CD14-positive monocyte (primary cell): Measurements from ENCODE around the gene ARL17B. TPM values are rescaled to one million over a fixed set of nuclear protein-coding genes. Genes with fewer than 3 reads are reported as not detected.
"Not testable (repeated sequence)": the region's sequence is repeated elsewhere in the genome, so short reads cannot be mapped to it uniquely, and the experiment has no call there.

ENCODE experiments used
- DNase-seq, 3 donors: peaks; one replicate each; pipeline ENCODE4 v3.0.0-alpha.2; 2011 to 2022
- H2AFZ ChIP-seq: 2 replicates; pipeline ENCODE4 v1.6.0; 2012; ENCODE audit warnings: mild to moderate bottlenecking, low read depth, low read length, inconsistent platforms; ENCODE audit not compliant: insufficient read depth, poor library complexity, severe bottlenecking
- H3K27ac ChIP-seq, 2 donors: 1 replicate in 1 of 2; 2 replicates in 1 of 2; pipeline ENCODE4 v1.5.1; 2012 to 2013; ENCODE audit warnings: low read length in 2 of 2, control low read depth in 1 of 2, inconsistent platforms in 1 of 2, low read depth in 1 of 2, mild to moderate bottlenecking in 1 of 2
- H3K27me3 ChIP-seq, 2 donors: one replicate each; pipeline versions ENCODE4 v1.6.0 to v1.6.1; 2011 to 2013; ENCODE audit warnings: low read length in 2 of 2; ENCODE audit not compliant: control insufficient read depth in 2 of 2, insufficient read depth in 2 of 2
- H3K36me3 ChIP-seq, 2 donors: replicated peaks in 1 of 2; 1 replicate in 1 of 2; 2 replicates in 1 of 2; pipeline versions ENCODE4 v1.5.1 to v1.6.1; 2012 to 2013; ENCODE audit warnings: low read length in 2 of 2, control low read depth in 1 of 2, inconsistent platforms in 1 of 2, mild to moderate bottlenecking in 1 of 2; ENCODE audit not compliant: insufficient read depth in 2 of 2, control insufficient read depth in 1 of 2
- H3K4me1 ChIP-seq, 2 donors: 1 replicate in 1 of 2; 2 replicates in 1 of 2; pipeline versions ENCODE4 v1.5.1 to v1.6.1; 2012 to 2013; ENCODE audit warnings: low read length in 2 of 2, control low read depth in 1 of 2, inconsistent platforms in 1 of 2, mild to moderate bottlenecking in 1 of 2, moderate library complexity in 1 of 2; ENCODE audit not compliant: insufficient read depth in 2 of 2, control insufficient read depth in 1 of 2
- H3K4me2 ChIP-seq: replicated peaks from 2 replicates; pipeline ENCODE3; 2012; ENCODE audit warnings: low read length, moderate library complexity, mild to moderate bottlenecking; ENCODE audit not compliant: poor library complexity, severe bottlenecking; ENCODE audit errors: extremely low read depth
- H3K4me3 ChIP-seq, 3 experiments: fragments of 200-600 bp in 1 of 3; sonication (generic) in 1 of 3; replicated peaks in 1 of 3; 1 replicate in 2 of 3; 2 replicates in 1 of 3; pipeline ENCODE4 v1.5.1; 2011 to 2013; ENCODE audit warnings: low read length in 3 of 3, mild to moderate bottlenecking in 3 of 3, control low read depth in 2 of 3, low read depth in 2 of 3, inconsistent platforms in 1 of 3, moderate library complexity in 1 of 3
- H3K79me2 ChIP-seq: 2 replicates; pipeline ENCODE4 v1.6.0; 2012; ENCODE audit warnings: mild to moderate bottlenecking, control low read depth, inconsistent platforms, low read length, moderate library complexity; ENCODE audit not compliant: insufficient read depth
- H3K9ac ChIP-seq: 2 replicates; pipeline ENCODE4 v1.6.0; 2017; ENCODE audit warnings: low read length, mild to moderate bottlenecking; ENCODE audit not compliant: insufficient read depth, poor library complexity, severe bottlenecking
- H3K9me3 ChIP-seq, 2 donors: replicated peaks in 1 of 2; 1 replicate in 1 of 2; 2 replicates in 1 of 2; pipeline versions ENCODE4 v1.5.1 to v1.6.1; 2012 to 2013; ENCODE audit warnings: low read length in 2 of 2, control low read depth in 1 of 2; ENCODE audit not compliant: control insufficient read depth in 1 of 2, insufficient read depth in 1 of 2
- H4K20me1 ChIP-seq: 2 replicates; pipeline ENCODE4 v1.6.0; 2012; ENCODE audit warnings: mild to moderate bottlenecking, low read length, control low read depth, moderate library complexity; ENCODE audit not compliant: insufficient read depth
- H3K27ac Mint-ChIP-seq, 7 donors: one replicate each; pipeline ENCODE4 v1.8.0; 2020; ENCODE audit warnings: mild to moderate bottlenecking in 7 of 7, mixed read lengths in 7 of 7, moderate library complexity in 6 of 7, inconsistent platforms in 2 of 7
- H3K27me3 Mint-ChIP-seq, 3 donors: one replicate each; pipeline ENCODE4 v1.8.0; 2021 to 2022; ENCODE audit warnings: low read depth in 3 of 3, mild to moderate bottlenecking in 3 of 3, mixed read lengths in 3 of 3, moderate library complexity in 3 of 3, inconsistent platforms in 1 of 3
- H3K36me3 Mint-ChIP-seq, 2 donors: one replicate each; pipeline ENCODE4 v1.8.0; 2020; ENCODE audit warnings: mixed read lengths in 2 of 2, inconsistent platforms in 1 of 2, mild to moderate bottlenecking in 1 of 2
- H3K4me1 Mint-ChIP-seq: one replicate; pipeline ENCODE4 v1.8.0; 2020; ENCODE audit warnings: mild to moderate bottlenecking, mixed read lengths
- H3K4me3 Mint-ChIP-seq, 2 donors: one replicate each; pipeline ENCODE4 v1.8.0; 2020; ENCODE audit warnings: mild to moderate bottlenecking in 2 of 2, mixed read lengths in 2 of 2, moderate library complexity in 1 of 2
- H3K9me3 Mint-ChIP-seq, 7 donors: one replicate each; pipeline ENCODE4 v1.8.0; 2020 to 2022; ENCODE audit warnings: mixed read lengths in 7 of 7, mild to moderate bottlenecking in 6 of 7, moderate library complexity in 6 of 7, inconsistent platforms in 2 of 7
- WGBS: methylation state at CpG from one replicate; pipeline ENCODE4 v1.1.5; 2013; ENCODE audit warnings: missing lambda C conversion rate; ENCODE audit not compliant: insufficient coverage; 5-methylcytosine and 5-hydroxymethylcytosine counted together
- intact Hi-C, 2 donors: fragments of 100-400 bp; cut with micrococcal nuclease; formaldehyde crosslinking; loops; one replicate each; pipeline versions ENCODE4 v1.15.0 to v1.15.1; 2023
- polyA plus RNA-seq, 3 donors: library from polyadenylated mRNA; depleted of rRNA in 1 of 3; unstranded in 2 of 3; stranded (reverse) in 1 of 3; fragments of 300-500 nt in 2 of 3; fragments of >200 nt in 1 of 3; fragmentation: Illumina TruSeq in 2 of 3; gene quantifications; 1 replicate in 2 of 3; 2 replicates in 1 of 3; pipeline ENCODE4 v1.2.3, GENCODE V29; 2012 to 2021

Gene ARL17B
- polyA plus RNA-seq, 3 donors, result 12.0 to 14.3 (median 13.6) TPM

DNA sequence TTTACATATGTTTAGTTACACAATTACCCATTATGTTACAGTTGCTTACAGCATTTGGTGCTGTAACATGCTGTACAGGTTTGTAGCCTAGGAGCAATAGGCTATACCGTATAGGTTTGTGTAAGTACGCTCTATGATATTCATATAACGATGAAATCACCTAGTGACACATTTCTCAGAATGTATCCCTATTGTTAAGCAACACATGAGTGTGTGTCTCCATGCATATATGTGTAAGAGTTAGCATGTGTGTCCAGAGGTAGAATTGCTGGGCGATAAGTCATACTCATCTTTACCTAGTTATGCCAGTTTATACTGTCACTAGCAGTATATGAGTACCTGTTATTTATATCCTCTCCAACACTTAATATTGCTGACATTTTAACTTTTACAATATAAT, 21.6 kb upstream of the ARL17B start:
- DNase-seq, H3K9ac ChIP-seq, H3K27me3 Mint-ChIP-seq, H3K27ac ChIP-seq, H3K9me3 Mint-ChIP-seq, H4K20me1 ChIP-seq, H3K4me2 ChIP-seq, intact Hi-C loops, H3K4me1 Mint-ChIP-seq, H3K79me2 ChIP-seq, H2AFZ ChIP-seq, H3K36me3 Mint-ChIP-seq, H3K27ac Mint-ChIP-seq, H3K4me3 Mint-ChIP-seq, H3K9me3 ChIP-seq, H3K4me1 ChIP-seq, H3K27me3 ChIP-seq, H3K36me3 ChIP-seq, H3K4me3 ChIP-seq: not testable (repeated sequence)
- no CpG with 5 or more reads among the region's 4 CpGs for WGBS

- H3K27ac ChIP-seq, H3K9ac ChIP-seq, H3K27me3 ChIP-seq, H3K4me1 Mint-ChIP-seq, H4K20me1 ChIP-seq, DNase-seq, H3K27me3 Mint-ChIP-seq, H3K79me2 ChIP-seq, H3K9me3 Mint-ChIP-seq, H3K4me3 Mint-ChIP-seq, H3K9me3 ChIP-seq, H3K36me3 ChIP-seq, H3K27ac Mint-ChIP-seq, H3K4me1 ChIP-seq, H3K4me3 ChIP-seq, H2AFZ ChIP-seq, H3K4me2 ChIP-seq, H3K36me3 Mint-ChIP-seq, intact Hi-C loops: not testable (repeated sequence)
- WGBS, result no CpG with 5 or more reads among the region's 7 CpGs
Observed at GRCh38 chr17:46373418-46373817, 11.9 kb upstream of the ARL17B start.

DNA sequence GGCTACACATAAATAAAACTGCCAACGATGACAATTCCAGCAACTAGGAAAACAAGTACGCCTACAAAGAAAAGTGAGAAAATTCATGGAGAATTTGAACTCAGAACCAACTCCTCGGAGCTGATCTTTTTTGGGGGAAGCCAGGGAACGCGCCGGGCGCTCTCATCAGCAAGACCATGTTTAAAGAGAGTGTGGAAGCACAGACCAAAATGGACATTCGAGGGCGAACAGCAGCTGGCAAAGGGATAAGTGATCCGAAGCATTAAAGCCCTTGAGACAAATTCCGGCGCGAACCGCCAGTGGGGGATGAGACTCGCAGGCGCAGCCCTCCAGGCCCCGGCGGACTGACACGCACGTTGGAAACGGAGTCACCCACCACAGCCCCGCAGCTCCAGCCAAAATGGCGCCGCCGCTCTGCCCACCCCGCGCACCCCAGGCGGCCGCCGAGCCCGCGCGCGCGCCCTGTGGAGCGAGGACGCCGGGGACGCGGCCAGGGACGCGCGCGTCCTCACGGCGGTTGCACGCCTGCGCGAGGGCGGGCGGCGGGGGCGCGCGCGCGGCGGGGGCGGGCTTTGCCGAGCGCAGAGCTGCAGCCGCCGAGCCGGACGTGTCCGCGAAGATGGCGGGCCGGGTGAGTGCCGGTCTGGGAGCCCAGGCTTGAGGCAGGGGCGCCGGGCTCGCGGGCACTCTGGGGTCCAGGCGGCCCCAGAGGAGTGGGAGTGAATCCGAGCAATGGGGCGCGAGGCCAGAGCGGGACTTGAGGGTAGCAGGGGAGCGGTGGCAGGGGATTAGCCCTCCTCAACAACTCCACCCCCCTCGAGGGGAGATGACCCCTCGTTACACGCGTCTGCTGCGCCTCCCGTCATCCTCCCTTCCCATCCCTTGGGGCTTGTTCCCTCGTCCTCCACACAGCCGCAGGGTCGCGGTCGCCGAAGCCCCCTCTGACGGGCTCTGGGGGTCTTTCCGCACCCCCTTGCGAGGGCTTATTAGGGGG, 11.0 kb upstream of the ARL17B start:
- H3K4me3 ChIP-seq, H3K4me3 Mint-ChIP-seq, H3K4me2 ChIP-seq, DNase-seq, H3K27ac ChIP-seq, H3K9me3 ChIP-seq, H3K27ac Mint-ChIP-seq, H2AFZ ChIP-seq, H3K9me3 Mint-ChIP-seq, H3K4me1 ChIP-seq, H3K36me3 ChIP-seq, intact Hi-C loops, H3K27me3 Mint-ChIP-seq, H4K20me1 ChIP-seq, H3K36me3 Mint-ChIP-seq, H3K79me2 ChIP-seq, H3K27me3 ChIP-seq, H3K9ac ChIP-seq, H3K4me1 Mint-ChIP-seq: not testable (repeated sequence)
- no CpG with 5 or more reads among the region's 95 CpGs for WGBS

DNA sequence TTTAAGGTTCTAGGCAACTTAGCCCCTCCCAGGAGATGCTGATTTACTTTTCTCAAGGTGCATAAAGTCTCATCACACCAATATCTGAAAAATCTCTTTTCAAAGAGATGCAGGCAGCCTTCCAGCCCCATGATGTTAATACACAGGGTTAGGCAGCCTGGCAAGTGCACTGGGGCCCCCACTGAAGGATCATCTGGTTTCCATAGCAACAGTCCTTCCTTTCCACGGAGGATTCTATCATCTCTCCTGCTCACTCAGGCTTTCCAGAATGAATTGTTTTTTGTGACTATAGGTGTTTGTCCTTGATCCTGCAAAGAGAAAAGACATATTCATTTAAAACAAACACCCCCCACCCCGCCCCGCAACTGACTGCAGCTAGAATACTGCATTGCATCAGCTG, 6.0 kb upstream of the ARL17B start:
- H3K27me3 Mint-ChIP-seq, DNase-seq, H3K27ac Mint-ChIP-seq, H3K9me3 ChIP-seq, H3K36me3 Mint-ChIP-seq, H3K27me3 ChIP-seq, H4K20me1 ChIP-seq, H3K4me1 Mint-ChIP-seq, H3K27ac ChIP-seq, intact Hi-C loops, H3K4me3 ChIP-seq, H3K4me1 ChIP-seq, H3K4me3 Mint-ChIP-seq, H3K36me3 ChIP-seq, H3K9me3 Mint-ChIP-seq, H3K9ac ChIP-seq, H2AFZ ChIP-seq, H3K79me2 ChIP-seq, H3K4me2 ChIP-seq: not testable (repeated sequence)
- WGBS, result no CpG with 5 or more reads among the region's 3 CpGs
